Amygdala (tissue), 56 donors: ENCODE measurements around the gene UBAC2.
A peak's percentile ranks its signal among the peaks of the same experiment; 100 is the strongest.

ENCODE experiments used
- DNase-seq, 56 donors: peaks; one replicate each; lab custom pipeline; 2025; lab: John Stamatoyannopoulos, UW

UBAC2 gene

GRCh38 chr13:99329477-99329876, 128.8 kb downstream of the UBAC2 start:
- no peak for DNase-seq

- no peak for DNase-seq
Measured at GRCh38 chr13:99330942-99331341, 130.3 kb downstream of the UBAC2 start.

- DNase-seq: no peak
Measured at GRCh38 chr13:99331881-99332293, 131.2 kb downstream of the UBAC2 start.

- DNase-seq: peak in 1 of 56 donors; percentile 12
Measured at GRCh38 chr13:99332456-99332855, 131.8 kb downstream of the UBAC2 start.

GRCh38 chr13:99334221-99334620, 133.6 kb downstream of the UBAC2 start:
- no peak for DNase-seq

- no peak for DNase-seq
Measured at GRCh38 chr13:99335087-99335486, 134.4 kb downstream of the UBAC2 start.

GRCh38 chr13:99335603-99336002, 134.9 kb downstream of the UBAC2 start:
- DNase-seq: no peak

- no peak for DNase-seq
Measured at GRCh38 chr13:99339230-99339721, 138.6 kb downstream of the UBAC2 start.

GRCh38 chr13:99339736-99340397, 139.2 kb downstream of the UBAC2 start:
- DNase-seq: no peak

GRCh38 chr13:99340638-99341037, 140.0 kb downstream of the UBAC2 start:
- DNase-seq: no peak

GRCh38 chr13:99341969-99342722, 141.5 kb downstream of the UBAC2 start:
- DNase-seq: no peak

- DNase-seq: no peak
Measured at GRCh38 chr13:99342723-99343315, 142.2 kb downstream of the UBAC2 start.

- DNase-seq: no peak
Measured at GRCh38 chr13:99344610-99345208, 144.1 kb downstream of the UBAC2 start.

- DNase-seq: no peak
Measured at GRCh38 chr13:99345345-99345744, 144.7 kb downstream of the UBAC2 start.

GRCh38 chr13:99346335-99347042, 145.8 kb downstream of the UBAC2 start:
- DNase-seq: no peak

GRCh38 chr13:99347335-99347878, 146.8 kb downstream of the UBAC2 start:
- no peak for DNase-seq

GRCh38 chr13:99347911-99348451, 147.3 kb downstream of the UBAC2 start:
- DNase-seq: no peak

GRCh38 chr13:99350191-99350590, 149.5 kb downstream of the UBAC2 start:
- no peak for DNase-seq

- no peak for DNase-seq
Measured at GRCh38 chr13:99351772-99352171, 151.1 kb downstream of the UBAC2 start.
